AG04449 (cell line): ENCODE data around the gene RAB15.

Experiments
- CTCF ChIA-PET: fragments of 350-600 bp; formaldehyde crosslinking; extraction: SDS; loops from one replicate; lab custom pipeline; 2021; ENCODE audit warnings: antibody characterized with exemption; lab: Yijun Ruan, JAX
- POLR2A ChIA-PET: fragments of 400-600, 350-600 bp; formaldehyde crosslinking; extraction: SDS; loops from one replicate; lab custom pipeline; 2020; ENCODE audit warnings: antibody characterized with exemption, inconsistent platforms; lab: Yijun Ruan, JAX
- DNase-seq: peaks from one replicate; pipeline ENCODE4 v3.0.0-alpha.2; 2010; ENCODE audit warnings: low read depth, low spot score
- H3K4me3 ChIP-seq: 2 replicates; pipeline ENCODE4 v1.5.1; 2011; ENCODE audit warnings: low read depth, mild to moderate bottlenecking, control low read depth, low read length
- TF ChIP-seq, protein P1 (sequence below): IDR thresholded peaks from one replicate; pipeline ENCODE4 v1.5.1; 2011; ENCODE audit warnings: mild to moderate bottlenecking, moderate library complexity, low read length, control low read depth, inconsistent platforms; ENCODE audit not compliant: insufficient read depth; ENCODE audit errors: missing control alignments

Gene RAB15

DNA sequence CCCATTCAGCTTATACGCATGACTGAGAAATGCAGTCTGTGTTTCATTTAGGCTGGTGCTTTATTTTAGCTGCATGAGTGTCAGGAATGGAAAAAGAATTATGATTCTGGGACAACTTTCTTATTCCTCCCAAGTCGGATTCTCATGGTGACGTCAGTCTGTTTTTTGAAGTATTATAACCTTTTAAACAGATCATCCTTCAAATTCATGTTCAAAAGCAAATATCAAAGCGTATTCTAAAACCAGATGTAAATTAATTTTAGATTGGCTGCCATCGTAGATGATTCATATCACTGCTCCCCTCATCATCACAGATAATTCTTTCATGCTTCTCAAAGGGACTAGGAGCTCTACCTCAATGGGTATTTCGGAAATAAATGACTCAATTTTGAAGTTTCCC, 29.6 kb upstream of the RAB15 start:
- TF ChIP-seq, protein P1, sequence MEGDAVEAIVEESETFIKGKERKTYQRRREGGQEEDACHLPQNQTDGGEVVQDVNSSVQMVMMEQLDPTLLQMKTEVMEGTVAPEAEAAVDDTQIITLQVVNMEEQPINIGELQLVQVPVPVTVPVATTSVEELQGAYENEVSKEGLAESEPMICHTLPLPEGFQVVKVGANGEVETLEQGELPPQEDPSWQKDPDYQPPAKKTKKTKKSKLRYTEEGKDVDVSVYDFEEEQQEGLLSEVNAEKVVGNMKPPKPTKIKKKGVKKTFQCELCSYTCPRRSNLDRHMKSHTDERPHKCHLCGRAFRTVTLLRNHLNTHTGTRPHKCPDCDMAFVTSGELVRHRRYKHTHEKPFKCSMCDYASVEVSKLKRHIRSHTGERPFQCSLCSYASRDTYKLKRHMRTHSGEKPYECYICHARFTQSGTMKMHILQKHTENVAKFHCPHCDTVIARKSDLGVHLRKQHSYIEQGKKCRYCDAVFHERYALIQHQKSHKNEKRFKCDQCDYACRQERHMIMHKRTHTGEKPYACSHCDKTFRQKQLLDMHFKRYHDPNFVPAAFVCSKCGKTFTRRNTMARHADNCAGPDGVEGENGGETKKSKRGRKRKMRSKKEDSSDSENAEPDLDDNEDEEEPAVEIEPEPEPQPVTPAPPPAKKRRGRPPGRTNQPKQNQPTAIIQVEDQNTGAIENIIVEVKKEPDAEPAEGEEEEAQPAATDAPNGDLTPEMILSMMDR, result no peak
- POLR2A ChIA-PET, result interaction anchor here (2.8 kb wide), 1 partner anchor 15 kb away, joined by 11 read pairs; the partner anchor contains the start of gene FNTB
- no peak for DNase-seq
- CTCF ChIA-PET, result interaction anchor here (0.9 to 17.4 kb wide), 4 partner anchors 10 to 19 kb away, joined by 4 to 186 read pairs (median 13); partner anchors contain the start of gene FNTB
- H3K4me3 ChIP-seq, result no peak overlapping the region

DNA sequence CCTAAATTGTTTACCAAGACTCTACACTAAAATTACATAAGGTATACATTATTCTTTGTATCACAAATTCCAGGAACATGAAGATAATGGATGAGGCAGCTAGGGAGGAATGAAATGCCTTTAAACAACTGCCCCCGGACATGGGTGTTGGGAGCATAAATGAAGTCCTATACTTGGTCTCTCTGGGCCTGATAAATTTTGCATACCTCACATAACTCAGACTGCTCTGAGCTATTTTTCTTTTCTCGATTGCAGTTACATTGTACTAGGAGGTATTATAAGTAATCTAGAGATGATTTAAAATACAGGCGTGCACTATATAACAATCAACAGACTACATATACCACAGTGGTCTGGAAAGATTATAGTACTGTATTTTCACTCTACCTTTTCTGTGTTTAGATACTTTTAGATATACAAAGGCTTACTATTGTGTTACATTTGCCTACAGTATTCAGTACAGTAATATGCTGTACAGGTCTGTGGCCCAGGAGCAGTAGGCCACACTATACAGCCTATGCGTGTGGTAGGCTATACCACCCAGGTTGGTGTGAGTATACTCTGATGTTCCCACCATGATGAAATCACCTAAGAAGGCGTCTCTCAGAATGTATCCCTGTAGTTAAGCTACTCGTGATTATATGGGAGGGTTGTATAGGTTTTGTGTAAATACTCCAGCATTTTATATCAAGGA, 28.9 kb upstream of the RAB15 start:
- ChIA-PET POLR2A (interaction anchor here (0.7 to 2.8 kb wide), 2 partner anchors 14 to 77 kb away, joined by 4 to 11 read pairs; partner anchors contain the start of gene FNTB), CTCF (interaction anchor here (2.0 to 17.4 kb wide), 3 partner anchors 11 to 19 kb away, joined by 5 to 186 read pairs (median 21); partner anchors contain the start of gene FNTB)
- TF ChIP-seq, protein P1, result no peak
- no peak overlapping the region for H3K4me3 ChIP-seq
- peak; percentile 29 for DNase-seq

DNA sequence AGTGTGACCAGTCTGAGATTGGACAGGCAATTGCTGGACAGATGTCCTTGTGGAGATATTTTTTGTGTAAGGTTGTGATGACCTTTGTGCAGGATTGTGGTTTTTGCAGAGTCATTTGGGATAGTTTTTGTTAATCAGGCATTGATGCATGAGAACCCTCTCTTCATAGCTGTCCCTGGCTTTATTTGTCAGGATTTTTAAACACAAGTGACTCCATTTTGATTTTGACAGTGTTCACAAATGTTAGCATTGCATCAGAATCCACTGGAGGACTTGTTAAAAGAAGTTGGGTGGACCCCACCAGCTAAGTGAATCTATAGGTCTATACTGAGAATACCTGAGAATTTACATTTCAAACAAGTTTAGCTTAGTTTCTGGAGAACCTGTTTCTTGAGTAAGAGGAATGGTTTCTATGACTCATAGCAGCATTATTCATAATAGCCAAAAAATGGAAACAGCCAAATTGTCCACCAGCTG, 26.4 kb upstream of the RAB15 start:
- CTCF ChIA-PET, result interaction anchor here (3.7 to 17.4 kb wide), 2 partner anchors 13 to 22 kb away, joined by 21 to 186 read pairs; partner anchors contain the start of gene FNTB
- POLR2A ChIA-PET, result interaction anchor here (0.6 to 0.7 kb wide), 2 partner anchors 17 to 91 kb away, joined by 3 to 5 read pairs; no protein-coding TSS in a partner anchor
- TF ChIP-seq, protein P1, result no peak
- no peak for DNase-seq
- H3K4me3 ChIP-seq, result no peak overlapping the region

DNA sequence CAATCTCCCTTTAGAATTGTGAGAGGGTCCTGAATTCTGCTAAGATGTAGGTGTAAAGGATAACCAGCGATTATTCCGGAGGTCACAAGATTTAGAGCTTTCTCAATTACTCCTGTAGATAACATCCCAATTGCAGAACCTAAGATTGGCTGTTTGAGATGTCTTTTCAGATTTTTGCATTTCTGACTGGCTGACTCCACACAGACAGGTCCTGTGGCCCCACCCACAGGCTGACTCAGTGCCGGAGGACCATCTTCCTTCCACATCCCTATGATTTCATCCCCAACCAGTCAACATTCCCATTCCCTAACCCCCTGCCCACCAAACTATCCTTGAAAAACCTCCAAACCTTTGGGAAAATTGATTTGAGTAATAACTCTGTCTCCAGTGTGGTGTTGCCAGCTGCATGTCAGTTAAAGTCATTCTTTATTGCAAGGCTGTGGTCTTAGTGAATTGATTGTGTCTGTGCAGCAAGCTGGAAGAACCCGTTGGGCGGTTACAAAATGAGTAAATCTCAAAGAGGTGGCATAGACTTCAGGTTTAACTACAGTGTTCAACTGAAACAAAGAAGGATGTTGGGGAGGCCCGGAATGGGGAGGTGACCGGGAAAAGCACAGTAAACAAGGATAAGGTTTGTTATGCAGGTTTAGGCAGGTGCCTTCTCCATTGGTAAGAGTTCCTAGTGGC, 25.1 kb upstream of the RAB15 start:
- ChIA-PET POLR2A (no interaction called here), CTCF (interaction anchor here (17.4 kb wide), 1 partner anchor 12 kb away, joined by 186 read pairs; the partner anchor contains the start of gene FNTB)
- TF ChIP-seq, protein P1, result no peak
- DNase-seq, result no peak
- H3K4me3 ChIP-seq, result no peak overlapping the region

DNA sequence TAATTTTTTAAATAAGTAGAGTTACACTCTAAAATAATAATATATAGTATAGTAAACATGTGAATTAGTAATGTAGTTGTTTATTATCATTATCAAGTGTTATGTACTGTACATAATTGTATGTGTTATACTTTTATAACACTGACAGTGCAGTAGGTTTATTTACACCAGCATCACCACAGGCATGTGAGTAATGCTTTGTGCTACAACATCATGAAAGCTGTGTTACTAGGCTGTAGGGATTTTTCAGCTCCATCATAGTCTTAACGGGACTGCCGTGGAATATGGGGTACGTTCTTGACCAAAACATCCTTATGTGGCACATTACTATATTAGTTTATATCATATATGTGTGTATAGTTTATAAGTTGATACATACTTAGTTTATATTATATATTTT, 23.2 kb upstream of the RAB15 start:
- CTCF ChIA-PET, result interaction anchor here (0.9 to 16.5 kb wide), 4 partner anchors 9 to 24 kb away, joined by 5 to 277 read pairs (median 10); partner anchors contain the start of gene FNTB
- no peak for DNase-seq
- POLR2A ChIA-PET, result no interaction called here

More for the DNA sequence above, 23.2 kb upstream of the RAB15 start:
- no peak overlapping the region for H3K4me3 ChIP-seq
- TF ChIP-seq, protein P1, result no peak
